Stimulated activated memory B cell treated with anti-CD40 and anti-IgM and Interleukin-4, amounts not matched to agents 10 μg/mL and 1 μg/mL and 100 μg/mL, for 72 hours (primary cell): ENCODE data around the gene CDH23.
A peak's percentile ranks its signal among the peaks of the same experiment; 100 is the strongest.

Experiments
- ATAC-seq: fragments of 150-1000 bp; cut with Tn5 transposase; 2 replicates; pipeline ENCODE4 v1.10.0; 2021
- H3K27ac Mint-ChIP-seq: one replicate; pipeline ENCODE4 v1.8.0; 2022; ENCODE audit warnings: mild to moderate bottlenecking, mixed read lengths
- H3K27me3 Mint-ChIP-seq: one replicate; pipeline ENCODE4 v1.8.0; 2022; ENCODE audit warnings: mixed read lengths
- H3K36me3 Mint-ChIP-seq: one replicate; pipeline ENCODE4 v1.8.0; 2022; ENCODE audit warnings: mixed read lengths
- H3K4me1 Mint-ChIP-seq: one replicate; pipeline ENCODE4 v1.8.0; 2022; ENCODE audit warnings: mixed read lengths
- H3K4me3 Mint-ChIP-seq: one replicate; pipeline ENCODE4 v1.8.0; 2022; ENCODE audit warnings: mild to moderate bottlenecking, moderate library complexity, mixed read lengths
- H3K9me3 Mint-ChIP-seq: one replicate; pipeline ENCODE4 v1.8.0; 2022; ENCODE audit warnings: mixed read lengths

The CDH23 gene

GRCh38 chr10:71727738-71728737 lies 331.3 kb downstream of the CDH23 start:
- H3K27ac Mint-ChIP-seq, result peak overlapping the region; percentile 89
- H3K36me3 Mint-ChIP-seq, result no peaks in the 10 kb centered on the region
- H3K27me3 Mint-ChIP-seq, result no peaks in the 10 kb centered on the region
- H3K4me1 Mint-ChIP-seq, result peaks cover 48% of the 10 kb centered on the region
- peak; percentile 82 for ATAC-seq
- H3K4me3 Mint-ChIP-seq, result peak overlapping the region; percentile 38
- no peaks in the 10 kb centered on the region for H3K9me3 Mint-ChIP-seq

DNA sequence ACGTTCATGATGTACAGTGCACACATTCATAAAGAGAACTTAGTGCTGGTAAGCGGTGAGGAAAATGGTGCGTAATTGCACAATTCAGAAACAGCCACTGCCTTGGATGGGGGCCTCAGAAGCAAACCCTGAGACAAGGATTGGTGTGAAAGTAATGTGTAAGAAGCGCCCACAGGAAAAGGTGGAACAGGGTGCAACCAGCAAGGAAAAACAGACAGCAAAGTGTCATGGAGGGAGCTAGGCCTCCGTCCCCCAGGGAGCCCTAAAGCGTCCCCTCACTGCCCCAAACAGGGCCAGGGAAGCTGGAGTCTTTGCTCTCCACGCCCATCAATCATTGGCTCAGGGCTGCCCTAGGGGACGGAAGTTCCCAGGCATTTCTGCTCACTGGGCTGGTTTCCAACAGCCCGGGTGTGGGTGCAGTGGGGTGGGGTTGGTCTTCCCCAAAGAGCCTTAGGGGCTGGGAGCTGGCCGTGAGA lies 332.5 kb downstream of the CDH23 start:
- peaks cover 57% of the 10 kb centered on the region for H3K4me1 Mint-ChIP-seq
- no peak overlapping the region for H3K4me3 Mint-ChIP-seq

DNA sequence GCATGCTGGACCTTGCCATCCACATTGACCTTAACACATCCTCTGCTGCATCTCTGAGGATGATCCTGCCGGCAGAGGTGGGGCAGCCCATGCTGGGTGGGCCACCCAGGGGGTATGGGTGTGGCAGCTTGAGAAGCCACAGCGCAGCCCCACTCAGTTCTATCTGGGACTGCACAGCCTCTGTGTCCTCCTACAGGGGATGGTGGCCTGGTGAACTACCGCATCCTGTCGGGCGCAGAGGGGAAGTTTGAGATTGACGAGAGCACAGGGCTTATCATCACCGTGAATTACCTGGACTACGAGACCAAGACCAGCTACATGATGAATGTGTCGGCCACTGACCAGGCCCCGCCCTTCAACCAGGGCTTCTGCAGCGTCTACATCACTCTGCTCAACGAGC lies 335.1 kb downstream of the CDH23 start:
- Mint-ChIP-seq H3K4me3 (no peak overlapping the region), H3K9me3 (no peaks in the 10 kb centered on the region), H3K27me3 (no peaks in the 10 kb centered on the region), H3K4me1 (peaks cover 69% of the 10 kb centered on the region), H3K27ac (peak overlapping the region; percentile 69), H3K36me3 (no peaks in the 10 kb centered on the region)
- no peak for ATAC-seq

More for the DNA sequence above, 332.5 kb downstream of the CDH23 start:
- Mint-ChIP-seq H3K9me3 (no peaks in the 10 kb centered on the region), H3K27ac (peak overlapping the region; percentile 89), H3K27me3 (no peaks in the 10 kb centered on the region), H3K36me3 (no peaks in the 10 kb centered on the region)
- ATAC-seq, result no peak

DNA sequence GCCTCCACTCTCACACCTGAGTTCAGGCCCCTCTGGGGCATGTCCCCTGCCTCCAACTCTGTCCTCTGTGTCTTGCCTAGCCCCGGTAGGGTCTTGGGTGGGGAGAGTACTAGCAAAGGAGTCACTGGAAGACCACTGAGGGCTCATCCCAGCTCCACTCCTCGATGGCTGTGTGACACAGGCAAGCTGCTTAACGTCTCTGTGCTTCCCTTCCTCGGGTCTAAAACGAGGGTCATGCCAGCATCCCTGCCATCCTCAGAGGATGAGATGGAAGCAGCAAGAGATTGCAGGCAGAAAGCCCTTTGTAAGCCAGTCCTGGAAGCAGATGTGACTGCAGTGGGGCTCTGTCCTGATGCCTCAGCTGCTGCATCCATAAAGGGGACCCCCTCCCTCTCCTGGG lies 338.1 kb downstream of the CDH23 start:
- Mint-ChIP-seq H3K4me1 (peaks cover 67% of the 10 kb centered on the region), H3K27ac (peak overlapping the region; percentile 83), H3K27me3 (no peaks in the 10 kb centered on the region), H3K4me3 (no peak overlapping the region), H3K9me3 (no peaks in the 10 kb centered on the region), H3K36me3 (no peaks in the 10 kb centered on the region)
- no peak for ATAC-seq

DNA sequence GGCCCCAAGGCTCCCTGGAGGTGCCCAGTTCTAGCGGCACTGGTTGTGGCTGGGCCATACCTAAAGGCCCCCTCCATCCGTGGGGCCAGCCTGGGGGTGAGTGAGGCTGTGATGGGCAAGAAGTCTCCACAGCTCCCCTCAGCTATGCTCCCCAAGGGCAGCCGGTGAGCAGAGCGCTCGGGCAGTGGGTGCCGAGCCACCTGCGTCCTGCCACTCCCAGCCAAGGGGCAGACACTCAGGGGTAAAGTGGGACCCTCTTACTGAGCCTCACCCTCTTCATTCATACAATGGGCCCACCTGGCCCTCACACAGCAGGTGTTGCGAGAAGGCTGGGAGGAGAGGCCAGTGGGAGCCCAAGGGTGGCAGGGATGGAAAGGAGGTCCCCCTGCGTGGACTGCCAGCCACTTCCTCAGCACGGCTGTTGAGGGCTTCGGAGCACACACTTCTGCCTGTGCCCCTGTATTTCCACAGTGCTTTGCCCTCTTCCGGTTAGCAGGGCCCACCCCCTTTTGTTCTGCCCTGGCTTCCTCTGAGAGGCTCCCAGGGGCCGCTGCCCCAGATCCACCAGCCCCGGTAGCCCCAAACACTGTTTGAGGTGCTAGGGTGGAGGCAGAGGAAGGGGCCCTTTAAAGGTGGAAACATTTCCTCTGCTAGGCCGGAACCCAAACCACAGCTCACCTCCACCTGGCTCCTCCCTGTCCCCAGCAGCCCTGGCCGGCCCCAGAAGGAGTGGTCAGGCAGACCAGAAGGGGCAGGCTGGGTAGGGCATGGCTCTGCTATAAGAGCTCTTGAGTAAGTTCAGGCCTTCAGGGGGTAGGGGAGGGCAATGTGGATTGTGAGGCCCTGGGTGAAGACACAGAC lies 339.2 kb downstream of the CDH23 start:
- Mint-ChIP-seq H3K4me3 (no peak overlapping the region), H3K4me1 (peaks cover 78% of the 10 kb centered on the region), H3K27me3 (no peaks in the 10 kb centered on the region), H3K36me3 (no peaks in the 10 kb centered on the region), H3K9me3 (no peaks in the 10 kb centered on the region), H3K27ac (peak overlapping the region; percentile 83)
- ATAC-seq, result peak; percentile 68

- Mint-ChIP-seq H3K36me3 (no peaks in the 10 kb centered on the region), H3K4me3 (no peak overlapping the region), H3K4me1 (peaks cover 84% of the 10 kb centered on the region), H3K27me3 (no peaks in the 10 kb centered on the region), H3K9me3 (no peaks in the 10 kb centered on the region), H3K27ac (peak overlapping the region; percentile 83)
- no peak for ATAC-seq
These were observed 339.8 kb downstream of the CDH23 start for GRCh38 chr10:71736570-71736952.

DNA sequence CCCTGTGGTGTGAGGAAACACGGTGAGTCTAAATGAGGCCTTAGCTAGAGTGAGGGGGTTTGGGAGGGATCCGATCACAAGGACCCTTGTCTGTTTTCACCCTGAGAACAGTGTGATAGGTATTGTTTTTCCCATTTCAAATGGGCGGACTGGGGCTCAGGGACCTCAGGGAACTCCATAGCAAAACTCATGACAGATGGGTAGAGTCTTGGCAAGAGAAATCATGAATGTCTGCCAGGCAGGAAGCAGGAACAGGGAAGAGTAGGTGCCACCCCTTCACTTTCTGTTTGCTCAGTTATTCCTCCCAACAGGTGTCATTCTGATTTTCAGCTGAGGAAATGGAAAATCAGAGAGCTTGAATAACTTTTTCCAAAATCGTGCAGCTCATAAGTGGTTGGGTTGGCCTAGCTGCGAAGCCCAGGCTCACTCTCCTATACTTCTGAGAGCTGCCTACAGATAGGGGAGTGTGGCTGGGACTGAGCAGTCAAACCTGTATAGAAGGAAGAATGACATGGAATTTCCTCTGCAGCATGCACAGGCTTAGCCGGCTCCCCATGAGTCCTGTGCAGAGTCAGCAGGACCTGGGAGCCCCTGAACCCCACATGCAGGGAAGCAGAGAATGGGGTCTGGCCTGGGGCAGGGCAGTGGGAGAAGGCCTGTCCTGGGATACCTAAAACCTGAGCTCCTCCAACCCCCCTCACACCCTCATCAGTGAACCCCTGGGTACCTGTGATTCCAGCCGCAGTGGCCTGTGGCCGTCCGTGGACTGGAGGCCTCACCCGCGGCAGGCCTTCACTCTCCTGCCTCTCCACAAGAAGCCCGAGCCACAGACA lies 340.5 kb downstream of the CDH23 start:
- H3K9me3 Mint-ChIP-seq, result no peaks in the 10 kb centered on the region
- peaks cover 89% of the 10 kb centered on the region for H3K4me1 Mint-ChIP-seq
- peak overlapping the region; percentile 83 for H3K27ac Mint-ChIP-seq
- H3K27me3 Mint-ChIP-seq, result no peaks in the 10 kb centered on the region
- no peak for ATAC-seq
- H3K4me3 Mint-ChIP-seq, result no peak overlapping the region
- H3K36me3 Mint-ChIP-seq, result no peaks in the 10 kb centered on the region

GRCh38 chr10:71737834-71738197 lies 341.1 kb downstream of the CDH23 start:
- H3K27me3 Mint-ChIP-seq, result no peaks in the 10 kb centered on the region
- ATAC-seq, result no peak
- no peaks in the 10 kb centered on the region for H3K36me3 Mint-ChIP-seq
- peak overlapping the region; percentile 68 for H3K27ac Mint-ChIP-seq
- H3K4me1 Mint-ChIP-seq, result peaks cover 88% of the 10 kb centered on the region
- no peaks in the 10 kb centered on the region for H3K9me3 Mint-ChIP-seq
- H3K4me3 Mint-ChIP-seq, result no peak overlapping the region

DNA sequence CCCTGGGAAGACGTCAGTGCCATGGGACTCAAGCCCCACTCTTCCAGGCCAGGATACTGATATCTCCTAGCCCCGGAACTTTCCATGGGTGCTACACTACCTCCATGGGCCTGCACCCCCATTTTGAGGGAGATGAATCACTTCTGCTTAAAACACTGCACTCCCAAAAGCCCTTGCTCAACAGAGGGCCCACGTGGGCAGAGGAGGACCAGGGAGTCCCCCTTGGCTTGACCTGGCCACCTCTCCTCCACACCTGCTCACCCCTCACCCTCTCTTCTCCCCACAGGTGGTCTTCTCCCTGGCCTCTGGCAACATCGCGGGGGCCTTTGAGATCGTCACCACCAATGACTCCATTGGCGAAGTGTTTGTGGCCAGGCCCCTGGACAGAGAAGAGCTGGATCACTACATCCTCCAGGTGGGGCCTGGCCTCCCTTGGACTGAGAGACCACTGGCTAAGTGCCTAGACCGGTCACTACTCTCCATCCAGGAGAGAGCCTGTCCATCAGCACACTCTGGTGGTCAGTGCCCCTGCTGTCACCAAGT lies 342.7 kb downstream of the CDH23 start:
- H3K9me3 Mint-ChIP-seq, result no peaks in the 10 kb centered on the region
- no peaks in the 10 kb centered on the region for H3K36me3 Mint-ChIP-seq
- no peak for ATAC-seq
- peaks cover 77% of the 10 kb centered on the region for H3K4me1 Mint-ChIP-seq
- H3K4me3 Mint-ChIP-seq, result no peak overlapping the region
- H3K27ac Mint-ChIP-seq, result peak overlapping the region; percentile 42
- no peaks in the 10 kb centered on the region for H3K27me3 Mint-ChIP-seq

- Mint-ChIP-seq H3K4me1 (peaks cover 69% of the 10 kb centered on the region), H3K27me3 (no peaks in the 10 kb centered on the region), H3K9me3 (no peaks in the 10 kb centered on the region), H3K27ac (peak overlapping the region; percentile 42), H3K4me3 (no peak overlapping the region), H3K36me3 (no peaks in the 10 kb centered on the region)
- ATAC-seq, result no peak
These were observed 343.4 kb downstream of the CDH23 start for GRCh38 chr10:71740069-71740653.

GRCh38 chr10:71741029-71741428 lies 344.3 kb downstream of the CDH23 start:
- Mint-ChIP-seq H3K27ac (peak overlapping the region; percentile 4), H3K27me3 (no peaks in the 10 kb centered on the region), H3K9me3 (no peaks in the 10 kb centered on the region), H3K36me3 (no peaks in the 10 kb centered on the region), H3K4me1 (peaks cover 65% of the 10 kb centered on the region), H3K4me3 (no peak overlapping the region)
- no peak for ATAC-seq

DNA sequence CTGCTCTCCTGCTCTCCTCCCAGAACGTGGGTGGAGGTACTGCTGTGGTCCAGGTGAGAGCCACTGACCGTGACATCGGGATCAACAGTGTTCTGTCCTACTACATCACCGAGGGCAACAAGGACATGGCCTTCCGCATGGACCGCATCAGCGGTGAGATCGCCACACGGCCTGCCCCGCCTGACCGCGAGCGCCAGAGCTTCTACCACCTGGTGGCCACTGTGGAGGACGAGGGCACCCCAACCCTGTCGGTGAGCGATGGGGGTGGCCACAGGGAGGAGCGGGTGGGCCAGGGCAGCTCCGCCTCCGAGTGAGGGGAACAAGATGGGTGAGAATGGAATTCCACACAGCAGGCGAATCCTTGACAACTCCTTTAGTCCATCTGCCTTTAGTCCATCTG lies 345.0 kb downstream of the CDH23 start:
- peak overlapping the region; percentile 4 for H3K27ac Mint-ChIP-seq
- no peak for ATAC-seq
- no peak overlapping the region for H3K4me3 Mint-ChIP-seq
- H3K4me1 Mint-ChIP-seq, result peaks cover 65% of the 10 kb centered on the region
- no peaks in the 10 kb centered on the region for H3K9me3 Mint-ChIP-seq
- H3K27me3 Mint-ChIP-seq, result no peaks in the 10 kb centered on the region
- no peaks in the 10 kb centered on the region for H3K36me3 Mint-ChIP-seq

- Mint-ChIP-seq H3K9me3 (no peaks in the 10 kb centered on the region), H3K36me3 (no peaks in the 10 kb centered on the region), H3K27me3 (no peaks in the 10 kb centered on the region), H3K4me3 (no peak overlapping the region), H3K4me1 (peaks cover 65% of the 10 kb centered on the region), H3K27ac (peak overlapping the region; percentile 4)
- no peak for ATAC-seq
These were observed 345.8 kb downstream of the CDH23 start for GRCh38 chr10:71742301-71743088.
